Activated CD4-positive, alpha-beta T cell treated with anti-CD3 and anti-CD28 coated beads for 36 hours (primary cell): ENCODE results near the gene ALK. TPM values are rescaled to one million over a fixed set of nuclear protein-coding genes. Genes with fewer than 3 reads are reported as not detected.

Experiments
- ATAC-seq: fragments of 200-7000 bp; cut with Tn5 transposase; one replicate; pipeline ENCODE4 v1.10.0; 2021; ENCODE audit warnings: mild to moderate bottlenecking, moderate library complexity
- CTCF ChIA-PET: fragments of 350-600 bp; sonication (Branson Sonifier 250); formaldehyde crosslinking; loops from one replicate; lab custom pipeline; 2021; ENCODE audit warnings: antibody characterized with exemption; lab: Charles Lee
- POLR2A ChIA-PET: fragments of 350-600 bp; sonication (Branson Sonifier 250); formaldehyde crosslinking; loops from one replicate; lab custom pipeline; 2021; ENCODE audit warnings: antibody characterized with exemption, inconsistent platforms; lab: Charles Lee
- DNase-seq: peaks from one replicate; pipeline ENCODE4 v3.0.0-alpha.2; 2020
- H3K27ac Mint-ChIP-seq: one replicate; pipeline ENCODE4 v1.8.0; 2021; ENCODE audit warnings: mixed read lengths
- H3K27me3 Mint-ChIP-seq: one replicate; pipeline ENCODE4 v1.8.0; 2021; ENCODE audit warnings: mixed read lengths
- H3K36me3 Mint-ChIP-seq: one replicate; pipeline ENCODE4 v1.8.0; 2021; ENCODE audit warnings: low read depth, mixed read lengths
- H3K4me1 Mint-ChIP-seq: one replicate; pipeline ENCODE4 v1.8.0; 2021; ENCODE audit warnings: mixed read lengths
- H3K4me3 Mint-ChIP-seq: one replicate; pipeline ENCODE4 v1.8.0; 2021; ENCODE audit warnings: mild to moderate bottlenecking, moderate library complexity, mixed read lengths
- H3K9me3 Mint-ChIP-seq: one replicate; pipeline ENCODE4 v1.8.0; 2021; ENCODE audit warnings: low read depth, mixed read lengths
- intact Hi-C, 2 experiments: fragments of 100-400 bp; cut with DNase I in 1 of 2; cut with micrococcal nuclease in 1 of 2; formaldehyde crosslinking; loops; one replicate each; pipeline versions ENCODE4 v1.14.2 to v1.15.1; 2022 to 2024; cut with DNase I, micrococcal nuclease
- total RNA-seq, 2 experiments: library from RNA; stranded (reverse); gene quantifications; one replicate each; pipeline ENCODE4 v1.2.3, GENCODE V29; 2021

The ALK gene
- total RNA-seq, 2 experiments from 2014 or later, result not detected

GRCh38 chr2:29573147-29573546 is 348.2 kb downstream of the ALK start:
- Mint-ChIP-seq H3K4me3 (no peak overlapping the region), H3K36me3 (no peaks in the 10 kb centered on the region), H3K27me3 (no peaks in the 10 kb centered on the region), H3K9me3 (no peaks in the 10 kb centered on the region), H3K4me1 (no peaks in the 10 kb centered on the region), H3K27ac (no peak overlapping the region)
- ChIA-PET CTCF (no interaction called here), POLR2A (no interaction called here)
- DNase-seq (no peak), ATAC-seq (no peak)
- intact Hi-C loops, result no loop called here

DNA sequence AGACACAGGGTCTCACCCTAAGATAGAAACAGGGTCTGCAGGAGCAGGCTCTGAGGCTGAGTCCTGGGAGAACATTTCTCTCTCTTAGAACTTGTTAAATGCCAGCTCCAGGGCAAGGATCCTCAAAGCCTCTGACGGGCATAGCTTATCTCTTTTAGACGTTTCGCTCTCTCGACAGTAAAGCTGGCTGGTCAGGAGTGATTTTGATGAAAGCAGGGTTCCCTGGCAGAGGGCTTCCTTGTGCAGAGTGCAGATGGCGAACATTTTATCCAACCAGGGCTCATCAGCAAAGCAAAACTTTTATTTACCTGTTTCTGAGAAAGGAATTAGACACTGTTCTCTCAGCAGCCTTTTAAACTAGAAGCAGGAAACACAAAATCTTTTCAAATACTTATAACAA is 350.8 kb downstream of the ALK start:
- no peaks in the 10 kb centered on the region for H3K36me3 Mint-ChIP-seq
- POLR2A ChIA-PET, result interaction anchor here (0.7 kb wide), 1 partner anchor 17 kb away, joined by 3 read pairs; no protein-coding TSS in a partner anchor

GRCh38 chr2:29567906-29568520 is 353.4 kb downstream of the ALK start:
- H3K4me1 Mint-ChIP-seq, result no peaks in the 10 kb centered on the region
- H3K9me3 Mint-ChIP-seq, result no peaks in the 10 kb centered on the region
- no peak overlapping the region for H3K4me3 Mint-ChIP-seq
- intact Hi-C loops, result loop anchor here in 1 of 2 experiments (10.0 kb wide), 1 partner anchor 273 kb away; no protein-coding TSS in a partner anchor
- ATAC-seq, result no peak
- peaks cover 2% of the 10 kb centered on the region for H3K27me3 Mint-ChIP-seq
- ChIA-PET POLR2A (no interaction called here), CTCF (interaction anchor here (0.7 kb wide), 1 partner anchor 9 kb away, joined by 3 read pairs; no protein-coding TSS in a partner anchor)
- no peak for DNase-seq
- H3K36me3 Mint-ChIP-seq, result no peaks in the 10 kb centered on the region
- no peak overlapping the region for H3K27ac Mint-ChIP-seq

More for the DNA sequence above, 350.8 kb downstream of the ALK start:
- Mint-ChIP-seq H3K4me3 (no peak overlapping the region), H3K27me3 (no peaks in the 10 kb centered on the region), H3K4me1 (no peaks in the 10 kb centered on the region), H3K27ac (no peak overlapping the region), H3K9me3 (no peaks in the 10 kb centered on the region)
- CTCF ChIA-PET, result interaction anchor here (0.6 kb wide), 1 partner anchor 262 kb away, joined by 3 read pairs; no protein-coding TSS in a partner anchor
- DNase-seq (no peak), ATAC-seq (no peak)
- intact Hi-C loops, result no loop called here

GRCh38 chr2:29563697-29564096 is 357.7 kb downstream of the ALK start:
- H3K27me3 Mint-ChIP-seq, result peaks cover 2% of the 10 kb centered on the region

GRCh38 chr2:29562896-29563295 is 358.5 kb downstream of the ALK start:
- DNase-seq (no peak), ATAC-seq (no peak)
- ChIA-PET CTCF (no interaction called here), POLR2A (no interaction called here)
- no peak overlapping the region for H3K4me3 Mint-ChIP-seq
- no peaks in the 10 kb centered on the region for H3K9me3 Mint-ChIP-seq
- intact Hi-C loops, result loop anchor here in 1 of 2 experiments (10.0 kb wide), 1 partner anchor 268 kb away; no protein-coding TSS in a partner anchor
- H3K4me1 Mint-ChIP-seq, result no peaks in the 10 kb centered on the region
- H3K27me3 Mint-ChIP-seq, result peaks cover 2% of the 10 kb centered on the region
- H3K36me3 Mint-ChIP-seq, result no peaks in the 10 kb centered on the region
- H3K27ac Mint-ChIP-seq, result no peak overlapping the region

More at GRCh38 chr2:29563697-29564096, 357.7 kb downstream of the ALK start:
- no peak overlapping the region for H3K27ac Mint-ChIP-seq
- intact Hi-C loops, result loop anchor here in 1 of 2 experiments (10.0 kb wide), 1 partner anchor 269 kb away; no protein-coding TSS in a partner anchor
- no peaks in the 10 kb centered on the region for H3K36me3 Mint-ChIP-seq
- H3K9me3 Mint-ChIP-seq, result no peaks in the 10 kb centered on the region
- no peaks in the 10 kb centered on the region for H3K4me1 Mint-ChIP-seq
- no peak overlapping the region for H3K4me3 Mint-ChIP-seq
- CTCF ChIA-PET, result no interaction called here
- DNase-seq, result no peak
- no peak for ATAC-seq
- POLR2A ChIA-PET, result no interaction called here

- Mint-ChIP-seq H3K36me3 (no peaks in the 10 kb centered on the region), H3K27me3 (peaks cover 2% of the 10 kb centered on the region), H3K27ac (no peak overlapping the region), H3K4me1 (no peaks in the 10 kb centered on the region), H3K9me3 (no peaks in the 10 kb centered on the region), H3K4me3 (no peak overlapping the region)
- CTCF ChIA-PET, result no interaction called here
- POLR2A ChIA-PET, result no interaction called here
- no peak for DNase-seq
- ATAC-seq, result no peak
- intact Hi-C loops, result loop anchor here in 1 of 2 experiments (10.0 kb wide), 1 partner anchor 268 kb away; no protein-coding TSS in a partner anchor
Measured at GRCh38 chr2:29562319-29562718, 359.1 kb downstream of the ALK start.

DNA sequence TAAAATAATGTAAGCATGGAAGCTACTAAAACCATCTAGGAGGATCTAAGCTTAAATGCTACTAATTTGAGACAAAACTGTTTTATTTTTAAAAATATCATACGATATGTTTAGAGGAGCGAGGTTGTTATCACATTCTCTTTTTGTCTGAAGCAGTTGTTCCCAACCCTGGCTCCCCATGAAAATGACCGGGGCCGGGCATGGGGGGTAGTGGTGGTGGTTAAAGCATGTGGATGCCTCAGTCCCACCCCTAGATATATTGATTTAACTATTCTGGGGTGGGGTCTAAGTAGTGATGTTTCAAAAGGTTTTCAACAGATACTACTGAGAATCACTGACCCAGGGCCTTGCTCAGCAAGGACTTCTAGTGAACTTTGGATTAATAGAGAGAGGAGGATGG is 359.8 kb downstream of the ALK start:
- ChIA-PET POLR2A (no interaction called here), CTCF (no interaction called here)
- peaks cover 4% of the 10 kb centered on the region for H3K27me3 Mint-ChIP-seq
- no peaks in the 10 kb centered on the region for H3K9me3 Mint-ChIP-seq
- DNase-seq (no peak), ATAC-seq (no peak)
- intact Hi-C loops, result loop anchor here in 1 of 2 experiments (10.0 kb wide), 1 partner anchor 267 kb away; no protein-coding TSS in a partner anchor
- H3K36me3 Mint-ChIP-seq, result no peaks in the 10 kb centered on the region
- H3K4me3 Mint-ChIP-seq, result no peak overlapping the region
- no peak overlapping the region for H3K27ac Mint-ChIP-seq
- no peaks in the 10 kb centered on the region for H3K4me1 Mint-ChIP-seq

DNA sequence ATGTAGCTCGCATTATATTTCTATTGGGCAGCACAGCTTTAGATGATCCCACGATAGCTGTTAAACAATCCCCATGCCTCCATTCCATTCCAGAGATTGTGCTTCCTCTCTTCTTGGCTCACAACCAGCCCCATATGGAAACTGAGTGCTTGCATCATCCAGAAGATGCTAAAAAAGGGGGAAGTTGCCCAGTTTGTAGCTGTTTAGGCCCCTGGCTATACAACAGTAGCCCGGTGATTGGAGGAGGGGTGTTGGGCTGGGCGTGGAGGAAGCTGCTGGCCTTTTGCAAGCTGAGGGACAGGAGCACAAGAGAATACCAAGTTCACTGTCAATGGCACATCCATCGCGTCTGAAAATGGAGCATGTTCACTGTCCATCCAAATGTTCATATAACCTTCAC is 360.2 kb downstream of the ALK start:
- CTCF ChIA-PET, result no interaction called here
- Mint-ChIP-seq H3K4me3 (no peak overlapping the region), H3K27me3 (peaks cover 4% of the 10 kb centered on the region), H3K4me1 (no peaks in the 10 kb centered on the region), H3K9me3 (no peaks in the 10 kb centered on the region), H3K27ac (no peak overlapping the region), H3K36me3 (no peaks in the 10 kb centered on the region)
- intact Hi-C loops, result loop anchor here in 1 of 2 experiments (10.0 kb wide), 1 partner anchor 266 kb away; no protein-coding TSS in a partner anchor
- ATAC-seq, result no peak
- no peak for DNase-seq
- POLR2A ChIA-PET, result no interaction called here

DNA sequence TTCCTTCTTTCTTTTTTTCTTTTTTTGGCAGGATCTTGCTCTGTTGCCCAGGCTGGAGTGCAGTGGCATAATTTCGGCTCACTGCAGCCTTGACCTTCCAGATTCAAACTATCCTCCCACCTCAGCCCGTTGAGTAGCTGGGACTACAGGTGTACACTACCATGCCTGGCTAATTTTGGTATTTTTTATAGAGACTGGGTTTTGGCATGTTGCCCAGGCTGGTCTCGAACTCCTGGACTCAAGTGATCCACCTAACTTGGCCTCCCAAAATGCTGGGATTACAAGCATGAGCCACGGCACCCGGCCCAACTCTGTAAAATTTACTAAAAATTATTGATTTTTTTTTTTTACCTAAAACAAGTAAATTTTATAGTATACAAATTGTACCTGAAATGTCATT is 360.8 kb downstream of the ALK start:
- DNase-seq, result no peak
- Mint-ChIP-seq H3K27ac (no peak overlapping the region), H3K4me1 (no peaks in the 10 kb centered on the region), H3K27me3 (peaks cover 5% of the 10 kb centered on the region), H3K36me3 (no peaks in the 10 kb centered on the region), H3K4me3 (no peak overlapping the region), H3K9me3 (no peaks in the 10 kb centered on the region)
- intact Hi-C loops, result loop anchor here in 1 of 2 experiments (10.0 kb wide), 1 partner anchor 266 kb away; no protein-coding TSS in a partner anchor
- ChIA-PET POLR2A (no interaction called here), CTCF (no interaction called here)
- ATAC-seq, result no peak

DNA sequence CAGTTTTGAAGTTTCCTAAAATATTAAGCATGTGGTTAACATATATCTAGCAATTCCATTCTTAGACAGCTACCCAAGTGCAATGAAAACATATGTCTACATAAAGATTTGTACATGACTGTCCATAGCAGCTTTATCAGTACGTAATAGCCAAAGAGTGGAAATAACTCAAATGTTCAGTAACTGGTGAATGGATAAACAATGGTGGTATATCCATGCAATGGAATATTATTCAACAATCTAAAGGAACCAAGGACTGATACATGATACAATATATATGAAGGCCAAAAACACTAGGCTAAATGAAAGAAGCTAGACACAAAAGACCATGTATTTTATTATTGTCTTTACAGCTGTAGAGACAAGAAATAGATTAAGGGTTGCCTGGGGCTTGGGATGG is 361.4 kb downstream of the ALK start:
- CTCF ChIA-PET, result no interaction called here
- Mint-ChIP-seq H3K36me3 (no peaks in the 10 kb centered on the region), H3K9me3 (no peaks in the 10 kb centered on the region), H3K4me1 (no peaks in the 10 kb centered on the region), H3K4me3 (no peak overlapping the region), H3K27ac (no peak overlapping the region), H3K27me3 (peaks cover 7% of the 10 kb centered on the region)
- no peak for DNase-seq
- ATAC-seq, result no peak
- intact Hi-C loops, result loop anchor here in 1 of 2 experiments (10.0 kb wide), 1 partner anchor 265 kb away; no protein-coding TSS in a partner anchor
- POLR2A ChIA-PET, result no interaction called here

DNA sequence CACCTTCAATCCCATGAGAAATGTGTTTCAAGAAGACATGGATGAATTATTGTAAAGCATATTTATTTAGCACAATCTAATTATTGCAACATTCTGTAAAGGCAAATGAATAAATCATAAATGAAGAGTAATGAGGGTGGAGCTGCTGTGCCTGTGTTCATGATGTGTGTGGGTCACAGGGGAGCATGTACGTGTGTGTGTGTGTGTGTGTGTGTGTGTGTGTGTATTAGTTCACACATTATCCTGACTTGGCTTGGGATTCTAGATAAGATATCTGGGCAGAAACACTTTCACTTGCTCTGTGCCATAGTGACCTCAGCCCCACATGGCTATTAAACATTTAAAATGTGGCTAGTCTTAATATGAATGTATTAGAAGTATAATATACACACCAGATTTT is 361.8 kb downstream of the ALK start:
- no peaks in the 10 kb centered on the region for H3K9me3 Mint-ChIP-seq
- POLR2A ChIA-PET, result no interaction called here

GRCh38 chr2:29558097-29558496 is 363.3 kb downstream of the ALK start:
- no peaks in the 10 kb centered on the region for H3K9me3 Mint-ChIP-seq
- no peaks in the 10 kb centered on the region for H3K4me1 Mint-ChIP-seq
- DNase-seq, result no peak
- POLR2A ChIA-PET, result no interaction called here
- intact Hi-C loops, result no loop called here
- ATAC-seq, result no peak
- no peaks in the 10 kb centered on the region for H3K36me3 Mint-ChIP-seq
- no peak overlapping the region for H3K4me3 Mint-ChIP-seq
- no peak overlapping the region for H3K27ac Mint-ChIP-seq
- H3K27me3 Mint-ChIP-seq, result peaks cover 14% of the 10 kb centered on the region
- CTCF ChIA-PET, result no interaction called here

More for the DNA sequence above, 361.8 kb downstream of the ALK start:
- Mint-ChIP-seq H3K4me3 (no peak overlapping the region), H3K36me3 (no peaks in the 10 kb centered on the region), H3K4me1 (no peaks in the 10 kb centered on the region), H3K27me3 (peaks cover 7% of the 10 kb centered on the region), H3K27ac (no peak overlapping the region)
- DNase-seq (no peak), ATAC-seq (no peak)
- intact Hi-C loops, result no loop called here
- CTCF ChIA-PET, result interaction anchor here (0.6 kb wide), 1 partner anchor 9 kb away, joined by 3 read pairs; no protein-coding TSS in a partner anchor
